HG02938 (cell line): ENCODE results near the gene TRAF5.
A peak's percentile ranks its signal among the peaks of the same experiment; 100 is the strongest.
"Not testable (repeated sequence)": the region's sequence is repeated elsewhere in the genome, so short reads cannot be mapped to it uniquely, and the experiment has no call there.

Experiments
- ATAC-seq: cut with Tn5 transposase; IDR thresholded peaks from one replicate; pipeline ENCODE4 v1.9.1; 2021; ENCODE audit warnings: mild to moderate bottlenecking, moderate library complexity; ENCODE audit not compliant: unreplicated experiment

The TRAF5 gene

GRCh38 chr1:211326528-211327345 is at the start of gene TRAF5:
TSS of gene TRAF5 (plus strand) at chr1:211326833. CDS start at chr1:211353240, 26,407 bp downstream.
- no peak for ATAC-seq

- no peak for ATAC-seq
Observed at GRCh38 chr1:211279340-211279739, 47.3 kb upstream of the TRAF5 start.

- no peak for ATAC-seq
Observed at GRCh38 chr1:211280910-211281309, 45.7 kb upstream of the TRAF5 start.

- no peak for ATAC-seq
Observed at GRCh38 chr1:211281320-211282022, 45.2 kb upstream of the TRAF5 start.

- ATAC-seq = no peak
Observed at GRCh38 chr1:211282023-211282373, 44.6 kb upstream of the TRAF5 start.

- no peak for ATAC-seq
Observed at GRCh38 chr1:211285196-211285595, 41.4 kb upstream of the TRAF5 start.

- no peak for ATAC-seq
Observed at GRCh38 chr1:211287218-211287617, 39.4 kb upstream of the TRAF5 start.

- ATAC-seq = no peak
Observed at GRCh38 chr1:211292411-211292810, 34.2 kb upstream of the TRAF5 start.

- ATAC-seq = no peak
Observed at GRCh38 chr1:211296396-211296795, 30.2 kb upstream of the TRAF5 start.

GRCh38 chr1:211305044-211305443 is 21.6 kb upstream of the TRAF5 start:
- peak; percentile 98 for ATAC-seq

- ATAC-seq = no peak
Observed at GRCh38 chr1:211309617-211310016, 17.0 kb upstream of the TRAF5 start.

GRCh38 chr1:211313392-211313791 is 13.2 kb upstream of the TRAF5 start:
- no peak for ATAC-seq

GRCh38 chr1:211318576-211319280 is 7.9 kb upstream of the TRAF5 start:
- no peak for ATAC-seq

GRCh38 chr1:211319892-211320291 is 6.7 kb upstream of the TRAF5 start:
- no peak for ATAC-seq

GRCh38 chr1:211320980-211321379 is 5.7 kb upstream of the TRAF5 start:
- ATAC-seq = no peak

- ATAC-seq = not testable (repeated sequence)
Observed at GRCh38 chr1:211321646-211322045, 5.0 kb upstream of the TRAF5 start.

GRCh38 chr1:211323156-211324063 is 3.2 kb upstream of the TRAF5 start:
- ATAC-seq = peak; percentile 50

GRCh38 chr1:211324992-211325775 is 1.4 kb upstream of the TRAF5 start:
- ATAC-seq = no peak

GRCh38 chr1:211326140-211326527 is 499 bp upstream of the TRAF5 start:
- ATAC-seq = no peak

GRCh38 chr1:211327346-211327921 is 801 bp downstream of the TRAF5 start:
- ATAC-seq = no peak
